HG03097 (cell line): ENCODE data around the gene PINLYP.
A peak's percentile ranks its signal among the peaks of the same experiment; 100 is the strongest.
"Not testable (repeated sequence)": the region's sequence is repeated elsewhere in the genome, so short reads cannot be mapped to it uniquely, and the experiment has no call there.

Source experiments
- ATAC-seq: cut with Tn5 transposase; IDR thresholded peaks from one replicate; pipeline ENCODE4 v1.9.1; 2021; ENCODE audit not compliant: unreplicated experiment, low FRiP score

Gene PINLYP

DNA sequence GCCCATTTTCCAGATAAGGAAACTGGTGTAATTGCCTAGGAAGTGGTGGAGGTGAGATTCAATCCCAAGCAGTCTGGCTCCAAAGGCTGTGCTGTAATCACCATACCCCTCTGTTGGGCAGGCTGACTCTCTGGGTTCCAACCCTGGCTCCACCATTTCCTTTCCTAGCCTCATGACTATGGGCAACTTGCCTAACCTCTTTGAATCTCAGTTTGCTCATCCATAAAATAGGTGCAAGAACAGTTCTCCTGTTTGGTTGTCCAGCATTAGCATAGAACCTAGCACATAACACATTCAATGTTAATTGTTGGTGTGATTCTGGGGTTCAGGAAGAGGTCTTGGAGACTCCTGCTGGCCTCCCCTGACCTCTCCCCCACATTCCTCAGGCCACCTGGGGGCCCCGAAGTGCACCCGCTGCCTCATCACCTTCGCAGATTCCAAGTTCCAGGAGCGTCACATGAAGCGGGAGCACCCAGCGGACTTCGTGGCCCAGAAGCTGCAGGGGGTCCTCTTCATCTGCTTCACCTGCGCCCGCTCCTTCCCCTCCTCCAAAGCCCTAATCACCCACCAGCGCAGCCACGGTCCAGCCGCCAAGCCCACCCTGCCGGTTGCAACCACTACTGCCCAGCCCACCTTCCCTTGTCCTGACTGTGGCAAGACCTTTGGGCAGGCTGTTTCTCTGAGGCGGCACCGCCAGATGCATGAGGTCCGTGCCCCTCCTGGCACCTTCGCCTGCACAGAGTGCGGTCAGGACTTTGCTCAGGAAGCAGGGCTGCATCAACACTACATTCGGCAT is 23.0 kb downstream of the PINLYP start:
- ATAC-seq, result no peak

DNA sequence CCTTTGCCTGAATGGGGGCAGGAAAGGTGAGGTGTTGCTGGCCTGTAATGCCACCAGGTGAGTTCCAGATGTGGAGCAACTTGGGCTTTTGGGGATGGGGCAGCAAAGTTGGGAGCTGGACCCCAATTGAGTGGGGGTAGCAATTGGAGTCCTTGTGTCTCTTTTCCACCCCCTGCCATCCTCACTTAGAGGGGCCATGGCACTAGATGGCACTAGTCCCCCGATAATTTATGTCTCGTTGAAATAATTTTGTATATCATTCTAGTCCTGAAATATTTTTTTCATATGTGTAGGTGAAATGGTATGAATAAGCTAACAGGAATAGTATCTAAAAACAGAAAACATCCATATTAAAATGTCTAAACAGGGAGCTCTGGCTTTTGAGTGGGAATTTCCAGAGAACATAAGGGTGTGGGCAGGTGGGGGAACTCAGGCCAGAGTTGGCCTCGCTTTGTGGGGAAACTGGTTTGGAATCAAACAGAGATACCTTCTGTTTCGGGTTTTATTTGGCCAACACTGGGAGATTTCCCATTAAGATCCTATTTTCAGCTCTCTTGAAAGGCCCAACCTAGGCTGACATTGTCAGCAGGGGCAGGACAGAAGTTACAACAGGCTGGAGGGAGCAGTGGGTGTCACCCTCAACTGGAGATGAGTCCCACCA is 24.2 kb downstream of the PINLYP start:
- ATAC-seq, result no peak

DNA sequence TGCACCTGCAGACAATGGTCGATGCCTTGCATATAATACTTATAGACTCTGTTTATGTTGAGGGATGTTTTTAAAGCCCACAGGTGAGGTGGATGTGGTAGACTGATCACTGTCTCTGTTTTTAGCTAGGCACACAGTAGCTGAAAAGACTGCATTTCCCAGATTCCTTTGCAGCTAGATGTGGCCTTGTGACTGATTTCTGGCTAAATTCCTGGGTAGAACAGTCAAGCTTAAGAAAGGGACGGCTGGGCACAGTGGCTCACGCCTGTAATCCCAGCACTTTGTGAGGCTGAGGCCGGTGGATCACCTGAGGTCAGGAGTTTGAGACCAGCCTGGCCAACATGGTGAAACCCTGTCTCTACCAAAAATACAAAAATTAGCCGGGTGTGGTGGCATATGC is 24.7 kb downstream of the PINLYP start:
- not testable (repeated sequence) for ATAC-seq

DNA sequence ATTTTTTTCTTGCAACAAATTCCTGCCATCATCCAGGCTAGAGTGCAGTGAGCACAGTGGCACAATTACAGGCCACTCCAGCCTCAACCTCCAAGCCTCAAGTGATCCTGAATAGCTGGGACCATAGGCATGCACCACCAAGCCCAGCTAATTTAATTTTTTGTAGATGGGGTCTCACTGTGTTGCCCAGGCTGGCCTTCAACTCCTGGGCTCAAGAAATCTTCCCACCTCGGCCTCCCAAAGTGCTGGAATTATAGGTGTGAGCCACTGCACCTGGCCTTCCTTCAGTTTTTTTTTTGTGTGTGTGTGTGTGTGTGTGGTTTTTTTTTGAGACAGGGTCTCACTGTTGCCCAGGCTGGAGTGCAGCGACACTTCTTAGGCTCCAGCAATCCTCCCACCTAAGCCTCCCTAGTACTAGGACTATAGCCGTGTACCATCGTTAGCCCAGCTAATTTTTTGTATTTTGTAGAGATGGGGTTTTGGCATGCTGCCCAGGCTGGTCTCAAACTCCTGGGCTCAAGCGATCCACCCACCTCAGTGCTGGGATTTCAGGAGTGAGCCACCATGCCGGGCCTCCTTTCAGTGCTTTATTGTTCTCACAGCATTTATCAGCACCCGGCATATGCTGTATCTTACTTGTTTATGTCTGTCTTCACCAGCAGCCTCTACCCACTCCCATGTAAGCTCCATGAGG is 30.4 kb downstream of the PINLYP start:
- ATAC-seq, result no peak

- ATAC-seq, result no peak
These were observed 31.1 kb downstream of the PINLYP start for GRCh38 chr19:43606569-43607229.

DNA sequence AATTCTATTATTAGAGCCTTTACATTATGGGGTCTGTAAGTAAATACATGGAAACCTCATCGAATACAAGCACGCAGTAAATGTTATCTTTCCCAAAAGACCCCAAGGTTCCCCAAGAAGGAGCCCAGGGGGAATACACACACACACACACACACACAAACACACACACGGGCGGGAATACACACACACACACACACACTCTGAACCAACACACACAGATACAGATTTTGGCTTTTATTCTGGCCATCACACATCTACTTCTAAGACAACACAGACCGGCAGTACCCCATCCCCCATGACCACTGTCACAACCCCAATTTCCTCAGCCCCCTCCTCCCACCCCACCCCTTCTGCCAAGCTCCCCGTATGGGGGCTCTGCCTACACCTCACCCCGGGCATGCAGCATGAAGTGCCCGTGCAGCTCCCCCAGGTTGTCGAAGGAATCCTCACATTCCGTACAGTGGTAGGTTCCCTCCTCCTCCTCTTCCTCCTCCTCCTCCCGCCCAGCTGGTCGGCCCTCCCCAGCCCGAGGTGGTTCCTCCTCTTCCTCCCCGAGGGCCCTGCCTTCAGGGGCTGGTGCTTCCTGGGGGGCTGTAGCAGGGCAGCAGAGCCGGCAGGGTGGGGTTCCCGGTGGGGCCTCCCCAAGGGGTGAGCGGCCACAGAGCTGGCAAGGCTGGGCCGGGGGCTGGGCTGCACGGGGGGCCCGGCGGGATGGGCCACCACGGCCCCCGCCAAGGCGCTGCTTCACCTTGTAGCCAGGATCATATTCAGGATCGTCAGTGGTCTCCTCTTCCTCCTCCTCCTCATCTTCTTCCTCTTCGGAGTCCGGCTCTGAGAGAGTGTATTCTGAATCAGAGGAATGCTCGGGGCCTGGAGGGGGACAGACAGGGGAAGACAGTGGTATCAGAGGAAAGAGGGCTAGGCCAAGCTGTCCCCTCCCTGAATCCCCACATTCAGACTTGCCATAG is 31.9 kb downstream of the PINLYP start:
- no peak for ATAC-seq

DNA sequence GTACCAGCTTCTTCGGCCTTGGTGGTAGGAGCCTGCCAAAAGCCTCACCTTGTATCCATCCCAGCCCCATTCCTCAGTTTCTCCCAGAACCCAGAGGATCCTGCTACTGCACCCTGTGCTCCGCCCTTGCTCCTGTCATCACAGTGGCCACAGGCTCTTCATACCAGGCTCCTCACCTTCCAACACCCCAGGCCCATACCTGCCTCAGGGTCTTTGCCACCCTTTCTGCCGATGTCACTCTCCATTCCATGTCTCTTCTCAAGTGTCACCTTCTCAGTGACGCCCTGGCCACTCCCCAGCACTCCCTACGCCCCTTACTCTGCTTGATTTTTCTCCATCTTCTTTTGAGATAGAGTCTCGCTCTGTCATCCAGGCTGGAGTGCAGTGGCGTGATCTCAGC is 34.3 kb downstream of the PINLYP start:
- ATAC-seq, result no peak

GRCh38 chr19:43610493-43610892 is 34.9 kb downstream of the PINLYP start:
- no peak for ATAC-seq

DNA sequence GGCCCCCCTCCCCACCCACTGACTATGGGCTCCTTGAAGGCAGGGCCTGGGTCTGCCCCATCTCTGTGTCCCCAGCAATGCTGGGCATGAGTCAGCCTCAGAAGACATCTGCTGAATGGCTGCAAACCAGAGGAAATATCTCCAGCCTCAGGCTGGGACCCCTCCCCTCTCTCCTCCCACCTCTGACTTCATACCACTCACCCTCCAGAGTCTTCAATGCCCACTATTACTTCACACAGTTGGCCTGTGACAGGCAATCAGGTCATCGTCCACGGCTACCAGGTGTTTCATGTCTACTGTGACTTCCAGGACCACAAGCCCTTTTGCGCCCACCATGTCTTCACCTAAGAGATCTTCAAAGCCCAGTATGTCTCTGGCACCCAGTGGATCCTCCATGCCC is 36.2 kb downstream of the PINLYP start, which contains the start of gene SRRM5:
TSS of gene SRRM5 (plus strand) at position 301 of the 400 bp plus-strand sequence. CDS start at position 335, 34 bp downstream.
- ATAC-seq, result no peak

- ATAC-seq, result no peak
These were observed 36.8 kb downstream of the PINLYP start for GRCh38 chr19:43612374-43612773.

DNA sequence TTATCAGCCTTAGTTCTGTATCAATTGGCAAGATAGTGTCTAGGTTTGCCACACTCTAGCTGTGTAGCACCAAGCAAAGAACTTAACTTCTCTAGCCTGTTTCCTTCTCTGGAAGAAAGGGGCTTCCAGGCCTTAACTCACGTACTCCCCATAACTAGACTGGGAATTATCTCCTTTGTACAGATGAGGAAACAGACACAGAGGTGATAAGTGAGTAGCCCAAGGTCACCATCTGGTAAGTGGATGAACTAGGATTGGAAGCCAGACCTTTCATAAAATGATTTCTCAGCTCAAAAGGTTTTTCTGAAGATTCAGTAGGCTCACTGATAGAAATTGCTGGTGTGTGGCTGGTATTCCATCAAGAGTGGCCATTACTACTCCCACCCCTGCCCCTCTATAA is 40.7 kb downstream of the PINLYP start:
- ATAC-seq, result no peak

DNA sequence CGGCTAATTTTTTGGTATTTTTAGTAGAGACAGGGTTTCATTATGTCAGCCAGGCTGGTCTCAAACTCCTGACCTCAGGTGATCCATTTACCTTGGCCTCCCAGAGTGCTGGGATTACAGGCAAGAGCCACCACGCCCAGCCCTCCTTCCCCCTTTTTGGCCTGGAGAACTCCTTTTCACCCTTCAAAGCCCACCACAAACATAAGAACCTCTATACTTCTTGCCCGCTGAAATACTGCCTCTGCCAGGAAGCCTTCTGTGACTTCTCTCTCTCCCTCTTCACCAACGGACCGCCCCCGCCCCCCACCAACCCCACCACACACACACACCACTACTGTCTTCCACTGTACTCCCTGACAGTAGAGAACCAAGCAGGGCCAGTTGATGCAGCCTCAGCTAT is 41.4 kb downstream of the PINLYP start:
- no peak for ATAC-seq

- peak; percentile 26 for ATAC-seq
These were observed 43.3 kb downstream of the PINLYP start for GRCh38 chr19:43618921-43619261.

DNA sequence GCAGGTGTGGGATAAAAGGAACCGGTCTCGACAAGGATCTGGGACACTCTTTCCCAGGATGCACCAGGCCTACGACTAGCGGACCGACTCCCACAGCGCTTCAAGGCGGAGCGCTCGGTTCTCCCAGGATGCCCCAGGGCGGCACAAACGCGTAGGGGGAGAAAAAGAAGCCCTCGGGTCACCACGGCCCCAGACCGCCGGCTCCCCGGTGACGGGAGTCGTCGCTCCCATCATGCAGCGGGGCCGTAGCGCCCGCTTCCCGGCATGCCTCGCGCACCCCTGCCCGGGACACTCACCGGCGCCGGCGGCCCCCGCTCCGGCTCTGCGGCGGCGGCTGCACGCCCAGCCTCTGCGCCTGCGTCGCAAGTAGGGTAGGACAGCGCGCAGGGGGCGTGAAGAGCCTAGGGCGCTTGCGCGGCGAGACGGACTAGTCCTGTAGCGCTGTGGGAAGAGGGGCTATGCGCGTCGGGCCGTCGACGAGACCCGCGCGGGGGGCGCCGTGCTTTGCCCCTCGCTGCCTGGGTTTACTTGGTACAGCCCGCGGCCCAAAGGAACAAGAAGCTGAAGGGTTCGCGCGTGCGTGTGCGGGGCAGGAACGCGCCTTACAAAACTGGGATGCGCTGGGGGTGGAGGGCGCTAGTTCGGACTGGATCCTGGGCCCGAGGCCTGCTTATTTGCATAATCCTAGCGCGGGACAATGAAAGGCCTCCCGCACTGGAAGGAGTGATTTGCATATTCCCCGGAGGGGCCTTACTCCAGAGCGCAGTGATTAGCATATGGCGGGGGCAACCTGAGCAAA is 43.9 kb downstream of the PINLYP start, which contains the start of gene ZNF428:
TSS of gene ZNF428 (minus strand) at position 368 of the 799 bp plus-strand sequence. CDS start 5,325 bp downstream, outside the sequence.
- peak; percentile 67 for ATAC-seq

DNA sequence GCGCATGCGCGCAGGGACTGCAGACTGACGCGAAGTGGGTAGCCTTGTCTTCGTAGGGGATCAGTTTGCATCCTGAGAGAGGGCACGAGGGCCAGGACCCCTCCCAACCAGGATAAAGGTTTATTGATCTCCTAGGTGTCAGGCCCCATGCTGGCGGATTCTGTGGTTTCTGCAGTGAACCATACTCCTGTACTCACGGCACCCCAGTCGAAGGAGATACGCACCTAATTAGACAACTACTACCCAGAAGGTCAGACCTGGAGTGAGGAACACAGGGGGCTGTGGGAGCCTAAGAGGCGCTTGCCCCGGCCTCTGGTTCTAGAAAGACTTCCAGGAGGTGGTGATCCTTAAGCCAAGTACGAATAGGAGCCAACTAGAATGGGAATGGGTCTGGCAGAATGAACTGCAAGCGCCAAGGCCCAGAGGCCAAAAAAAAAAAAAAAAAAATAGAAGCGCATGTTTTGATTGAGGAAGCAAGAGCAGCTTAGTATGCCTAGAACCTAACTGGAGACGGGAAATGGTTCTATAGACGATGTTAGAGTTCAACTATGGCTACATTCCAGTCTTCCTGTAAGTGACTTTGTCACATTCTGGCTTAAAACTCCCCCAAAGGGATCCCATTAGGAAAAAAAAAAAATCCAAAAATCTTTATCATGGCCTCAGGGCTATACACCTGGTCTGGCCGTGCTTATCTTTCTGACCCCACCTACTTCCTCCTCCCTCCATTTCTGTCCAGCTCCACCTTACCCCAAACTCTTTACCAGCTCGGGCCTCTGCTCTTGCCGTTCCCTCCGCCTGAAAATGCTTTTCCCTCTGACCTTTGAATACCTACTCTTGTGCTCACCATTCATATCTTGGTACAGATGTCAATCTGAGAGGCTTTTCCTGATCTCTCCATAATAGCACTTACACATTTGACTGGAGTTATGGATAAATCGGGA is 44.7 kb downstream of the PINLYP start:
- no peak for ATAC-seq

DNA sequence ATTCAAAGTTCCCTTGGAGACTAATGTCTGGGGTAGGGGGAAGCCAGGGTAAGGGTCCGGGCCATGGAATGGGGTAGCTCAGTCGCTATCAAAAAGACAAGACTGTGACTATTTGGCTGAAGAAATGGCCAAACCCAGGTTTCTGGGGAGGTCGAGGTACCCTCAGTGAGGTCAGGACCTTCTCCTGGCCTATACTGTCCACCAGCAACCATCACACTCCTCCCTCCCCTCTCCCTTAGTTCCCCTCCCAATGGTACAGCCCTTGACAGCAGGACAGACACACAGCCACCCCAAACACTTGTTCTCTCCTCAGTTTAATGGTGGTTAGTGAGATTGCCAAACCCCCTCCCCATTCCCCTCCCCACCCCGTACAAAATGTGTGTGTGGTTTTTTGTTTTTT is 46.5 kb downstream of the PINLYP start:
- ATAC-seq, result no peak

- ATAC-seq, result no peak
These were observed 47.4 kb downstream of the PINLYP start for GRCh38 chr19:43622956-43623355.
